Measurements from ENCODE around the gene LSR. TPM values are rescaled to one million over a fixed set of nuclear protein-coding genes. Genes with fewer than 3 reads are reported as not detected.

The LSR gene
- total and polyA plus RNA-seq, 2 of the 4 experiments (the other 2 are of a cell fraction), result 0.18 to 0.44 TPM

GRCh38 chr19:35240327-35240726 is 8.5 kb upstream of the LSR start:
- no CpG with 5 or more reads among the region's 1 CpG for WGBS, 2 experiments (ENCODE audit: extremely low coverage in 2 of 2, insufficient read length in 1 of 2)
- no TSS peak for BruUV-seq (replicated peaks)
- intact Hi-C loops (cut with micrococcal nuclease) (no loop called here), dilution Hi-C loops (cut with HindIII; ENCODE audit: low sequenced_read_pairs, unreplicated experiment) (no loop called here), in situ Hi-C loops (cut with MboI; ENCODE audit: low sequenced_read_pairs) (no loop called here)
- DNase-seq (no peak), ATAC-seq (ENCODE audit: low read depth) (no peak)
- H2BK120ac ChIP-seq (ENCODE audit: low read depth, low read length), result no peak overlapping the region
- H2BK5ac ChIP-seq (ENCODE audit: low read depth, low read length, poor library complexity, severe bottlenecking), result no peak overlapping the region
- H2BK15ac ChIP-seq (ENCODE audit: low read depth, low read length), result no peak overlapping the region
- H2AFZ ChIP-seq (replicated peaks; ENCODE audit: low read length, poor library complexity), result no peak overlapping the region
- no peaks in the 10 kb centered on the region for H3K27me3 ChIP-seq (ENCODE audit: control insufficient read depth, insufficient read depth, low read length)
- no peak overlapping the region for H3K18ac ChIP-seq (ENCODE audit: low read depth, low read length)
- ChIA-PET CTCF (interaction anchor here (1.4 kb wide), 1 partner anchor 13 kb away, joined by 3 read pairs; no protein-coding TSS in a partner anchor), POLR2A (ENCODE audit: unreplicated experiment) (no interaction called here)
- no peaks in the 10 kb centered on the region for H3K79me1 ChIP-seq (ENCODE audit: low read depth in 1 of 2, low read length in 2 of 2)
- H3K23ac ChIP-seq (ENCODE audit: low read depth, low read length), result no peak overlapping the region
- no peak overlapping the region for H2AK5ac ChIP-seq (ENCODE audit: low read depth, low read length)
- no peak overlapping the region for H3K9ac ChIP-seq (ENCODE audit: low read depth, low read length)
- no peaks in the 10 kb centered on the region for H3K9me1 ChIP-seq (ENCODE audit: insufficient read depth, low read length)
- no peaks in the 10 kb centered on the region for H4K20me1 ChIP-seq (ENCODE audit: insufficient read depth, low read length)
- no peak overlapping the region for H3K4ac ChIP-seq (ENCODE audit: low read depth, low read length)
- no peak overlapping the region for H4K5ac ChIP-seq (ENCODE audit: low read depth, low read length)
- no peak overlapping the region for H3K14ac ChIP-seq (replicated peaks; ENCODE audit: low read depth, low read length)
- no peak overlapping the region for H2AK9ac ChIP-seq (replicated peaks; ENCODE audit: low read depth, low read length, poor library complexity)
- H3K4me1 ChIP-seq (ENCODE audit: control insufficient read depth, insufficient read depth, low read length), result no peaks in the 10 kb centered on the region
- no peak overlapping the region for H4K91ac ChIP-seq (ENCODE audit: insufficient read depth, low read depth, low read length)
- no peak overlapping the region for H4K8ac ChIP-seq (ENCODE audit: low read depth in 2 of 2, low read length in 2 of 2)
- H2BK20ac ChIP-seq (ENCODE audit: low read depth, low read length), result no peak overlapping the region
- H3K4me2 ChIP-seq (ENCODE audit: low read depth, low read length), result no peak overlapping the region
- H3K27ac ChIP-seq (ENCODE audit: insufficient read depth, low read length), result no peak overlapping the region
- no peak overlapping the region for H3K4me3 ChIP-seq (ENCODE audit: insufficient read depth, low read depth, low read length)
- H3K56ac ChIP-seq (ENCODE audit: extremely low read depth, insufficient read depth, low read length), result no peak overlapping the region
- H3K36me3 ChIP-seq (ENCODE audit: control insufficient read depth, insufficient read depth, low read length), result no peaks in the 10 kb centered on the region
- no peaks in the 10 kb centered on the region for H3K9me3 ChIP-seq (ENCODE audit: control insufficient read depth, insufficient read depth, low read length)
- TF ChIP-seq BHLHE40 (IDR thresholded peaks at IDR 0.05; ENCODE audit: low read depth, low read length), result no peak
- TF ChIP-seq FOS (IDR thresholded peaks at IDR 0.05; ENCODE audit: low read depth, low read length), result no peak
- no peak for TF ChIP-seq CEBPB (IDR thresholded peaks at IDR 0.05; ENCODE audit: low read depth, low read length)
- TF ChIP-seq MAFK (IDR thresholded peaks at IDR 0.05; ENCODE audit: low read depth, low read length), result no peak
- TF ChIP-seq RCOR1 (IDR thresholded peaks at IDR 0.05; ENCODE audit: insufficient replicate concordance, low read length), result no peak
- no peak for TF ChIP-seq CTCF (conservative IDR thresholded peaks at IDR 0.05; ENCODE audit: low read depth, low read length)
- no peak for TF ChIP-seq POLR2A (IDR thresholded peaks at IDR 0.05; ENCODE audit: low read depth, low read length)
- TF ChIP-seq SMC3 (IDR thresholded peaks at IDR 0.05; ENCODE audit: low read depth, low read length), result no peak
- TF ChIP-seq CHD1 (IDR thresholded peaks at IDR 0.05; ENCODE audit: low read depth, low read length), result no peak
- no peak for TF ChIP-seq USF2 (IDR thresholded peaks at IDR 0.05; ENCODE audit: low read depth, low read length)
- no peak for TF ChIP-seq MAZ (IDR thresholded peaks at IDR 0.05; ENCODE audit: borderline replicate concordance, low read depth, low read length)
- TF ChIP-seq ELK1 (IDR thresholded peaks at IDR 0.05; ENCODE audit: borderline replicate concordance, low read depth, low read length), result no peak
- no peak for TF ChIP-seq NFE2L2 (IDR thresholded peaks at IDR 0.05; ENCODE audit: low read depth, low read length)
- TF ChIP-seq RFX5 (IDR thresholded peaks at IDR 0.05; ENCODE audit: low read depth, low read length), result no peak
- TF ChIP-seq MXI1 (IDR thresholded peaks at IDR 0.05; ENCODE audit: borderline replicate concordance, low read depth, low read length), result no peak
- no peak for TF ChIP-seq RAD21 (IDR thresholded peaks at IDR 0.05; ENCODE audit: low read length)

All from IMR-90 (cell line).